ENCODE measurements around the gene TRIM15. TPM values are rescaled to one million over a fixed set of nuclear protein-coding genes. Genes with fewer than 3 reads are reported as not detected.

TRIM15 gene
- total RNA-seq, 1 experiment from 2014 or later, result 0.35 TPM

- Mint-ChIP-seq H3K9me3 (no peaks in the 10 kb centered on the region), H3K36me3 (no peaks in the 10 kb centered on the region), H3K27me3 (ENCODE audit: low read depth) (peaks cover 29% of the 10 kb centered on the region), H3K4me1 (peaks cover 2% of the 10 kb centered on the region), H3K27ac (no peak overlapping the region), H3K4me3 (no peak overlapping the region)
- DNase-seq (ENCODE audit: low spot score) (no peak), ATAC-seq (no peak)
- CTCF ChIA-PET, result interaction anchor here (0.9 kb wide), 1 partner anchor 199 kb away, joined by 3 read pairs; no protein-coding TSS in a partner anchor
- TF ChIP-seq NFE2L1 (CRISPR knock-in tag; IDR thresholded peaks at IDR 0.05), result no peak
- no peak for TF ChIP-seq MAX (CRISPR knock-in tag; IDR thresholded peaks at IDR 0.05)
- no peak for TF ChIP-seq ETV6 (CRISPR knock-in tag; IDR thresholded peaks at IDR 0.05)
- TF ChIP-seq ERG (CRISPR knock-in tag; IDR thresholded peaks at IDR 0.05), result no peak
- TF ChIP-seq CREB1 (CRISPR knock-in tag; IDR thresholded peaks at IDR 0.05), result no peak
- TF ChIP-seq FOXJ3 (CRISPR knock-in tag; IDR thresholded peaks at IDR 0.05; ENCODE audit: borderline replicate concordance), result no peak
- no peak for TF ChIP-seq FOXK1 (CRISPR knock-in tag; IDR thresholded peaks at IDR 0.05)
- no peak for TF ChIP-seq OVOL2 (CRISPR knock-in tag; IDR thresholded peaks at IDR 0.05; ENCODE audit: borderline replicate concordance)
- no peak for TF ChIP-seq NR1H2 (CRISPR knock-in tag; IDR thresholded peaks at IDR 0.05)
- TF ChIP-seq TP53 (CRISPR knock-in tag; IDR thresholded peaks at IDR 0.05), result no peak
- no peak for TF ChIP-seq ZNF396 (CRISPR knock-in tag; IDR thresholded peaks at IDR 0.05; ENCODE audit: borderline replicate concordance)
- TF ChIP-seq, protein P1, sequence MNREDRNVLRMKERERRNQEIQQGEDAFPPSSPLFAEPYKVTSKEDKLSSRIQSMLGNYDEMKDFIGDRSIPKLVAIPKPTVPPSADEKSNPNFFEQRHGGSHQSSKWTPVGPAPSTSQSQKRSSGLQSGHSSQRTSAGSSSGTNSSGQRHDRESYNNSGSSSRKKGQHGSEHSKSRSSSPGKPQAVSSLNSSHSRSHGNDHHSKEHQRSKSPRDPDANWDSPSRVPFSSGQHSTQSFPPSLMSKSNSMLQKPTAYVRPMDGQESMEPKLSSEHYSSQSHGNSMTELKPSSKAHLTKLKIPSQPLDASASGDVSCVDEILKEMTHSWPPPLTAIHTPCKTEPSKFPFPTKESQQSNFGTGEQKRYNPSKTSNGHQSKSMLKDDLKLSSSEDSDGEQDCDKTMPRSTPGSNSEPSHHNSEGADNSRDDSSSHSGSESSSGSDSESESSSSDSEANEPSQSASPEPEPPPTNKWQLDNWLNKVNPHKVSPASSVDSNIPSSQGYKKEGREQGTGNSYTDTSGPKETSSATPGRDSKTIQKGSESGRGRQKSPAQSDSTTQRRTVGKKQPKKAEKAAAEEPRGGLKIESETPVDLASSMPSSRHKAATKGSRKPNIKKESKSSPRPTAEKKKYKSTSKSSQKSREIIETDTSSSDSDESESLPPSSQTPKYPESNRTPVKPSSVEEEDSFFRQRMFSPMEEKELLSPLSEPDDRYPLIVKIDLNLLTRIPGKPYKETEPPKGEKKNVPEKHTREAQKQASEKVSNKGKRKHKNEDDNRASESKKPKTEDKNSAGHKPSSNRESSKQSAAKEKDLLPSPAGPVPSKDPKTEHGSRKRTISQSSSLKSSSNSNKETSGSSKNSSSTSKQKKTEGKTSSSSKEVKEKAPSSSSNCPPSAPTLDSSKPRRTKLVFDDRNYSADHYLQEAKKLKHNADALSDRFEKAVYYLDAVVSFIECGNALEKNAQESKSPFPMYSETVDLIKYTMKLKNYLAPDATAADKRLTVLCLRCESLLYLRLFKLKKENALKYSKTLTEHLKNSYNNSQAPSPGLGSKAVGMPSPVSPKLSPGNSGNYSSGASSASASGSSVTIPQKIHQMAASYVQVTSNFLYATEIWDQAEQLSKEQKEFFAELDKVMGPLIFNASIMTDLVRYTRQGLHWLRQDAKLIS (CRISPR knock-in tag; IDR thresholded peaks at IDR 0.05; ENCODE audit: borderline replicate concordance), result no peak
- POLR2A ChIA-PET, result no interaction called here
Measured at GRCh38 chr6:30158475-30159040, 4.8 kb upstream of the TRIM15 start.

DNA sequence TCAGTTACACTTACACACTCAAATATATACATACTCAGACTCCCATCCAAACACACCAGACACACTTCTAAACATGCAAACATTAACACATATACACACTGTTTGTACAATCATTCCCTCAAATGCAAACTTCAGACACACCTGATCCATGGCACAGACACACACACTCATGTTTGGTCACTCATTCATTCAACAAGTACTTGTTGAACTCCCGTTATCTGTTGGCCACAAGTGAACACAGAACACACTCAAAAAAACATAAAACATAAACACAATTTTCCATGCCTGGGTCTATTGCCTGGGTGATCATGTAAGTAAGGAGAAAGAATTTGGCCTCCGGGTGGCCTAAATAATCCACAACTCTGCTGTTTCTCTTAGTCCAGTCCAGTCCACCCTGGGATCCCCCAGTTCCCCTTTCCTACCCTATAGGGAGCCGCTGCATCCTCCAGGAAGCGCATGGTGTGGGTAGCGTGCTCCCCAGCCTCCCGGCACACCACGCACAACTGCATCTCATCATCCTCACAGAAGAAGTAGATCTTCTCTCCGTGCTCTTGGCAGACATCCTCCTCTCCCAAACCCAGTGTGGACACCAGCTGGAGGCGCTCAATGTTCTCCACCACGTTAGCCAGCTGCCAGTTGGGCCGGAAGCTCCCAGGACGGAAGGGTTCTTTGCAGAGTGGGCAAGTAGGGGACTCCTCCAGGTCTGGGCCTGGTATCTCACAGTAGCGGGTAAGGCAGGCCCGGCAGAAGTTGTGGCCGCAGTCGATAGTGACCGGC is 3.1 kb upstream of the TRIM15 start:
- POLR2A ChIA-PET, result no interaction called here
- Mint-ChIP-seq H3K27me3 (ENCODE audit: low read depth) (peaks cover 30% of the 10 kb centered on the region), H3K27ac (no peak overlapping the region), H3K9me3 (no peaks in the 10 kb centered on the region), H3K4me1 (peaks cover 5% of the 10 kb centered on the region), H3K4me3 (no peak overlapping the region), H3K36me3 (no peaks in the 10 kb centered on the region)
- CTCF ChIA-PET, result no interaction called here
- ATAC-seq (no peak), DNase-seq (ENCODE audit: low spot score) (no peak)
- TF ChIP-seq, protein P2, sequence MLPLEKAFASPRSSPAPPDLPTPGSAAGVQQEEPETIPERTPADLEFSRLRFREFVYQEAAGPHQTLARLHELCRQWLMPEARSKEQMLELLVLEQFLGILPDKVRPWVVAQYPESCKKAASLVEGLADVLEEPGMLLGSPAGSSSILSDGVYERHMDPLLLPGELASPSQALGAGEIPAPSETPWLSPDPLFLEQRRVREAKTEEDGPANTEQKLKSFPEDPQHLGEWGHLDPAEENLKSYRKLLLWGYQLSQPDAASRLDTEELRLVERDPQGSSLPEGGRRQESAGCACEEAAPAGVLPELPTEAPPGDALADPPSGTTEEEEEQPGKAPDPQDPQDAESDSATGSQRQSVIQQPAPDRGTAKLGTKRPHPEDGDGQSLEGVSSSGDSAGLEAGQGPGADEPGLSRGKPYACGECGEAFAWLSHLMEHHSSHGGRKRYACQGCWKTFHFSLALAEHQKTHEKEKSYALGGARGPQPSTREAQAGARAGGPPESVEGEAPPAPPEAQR (CRISPR knock-in tag; IDR thresholded peaks at IDR 0.05), result no peak
- TF ChIP-seq MAX (CRISPR knock-in tag; IDR thresholded peaks at IDR 0.05), result no peak
- TF ChIP-seq, protein P3, sequence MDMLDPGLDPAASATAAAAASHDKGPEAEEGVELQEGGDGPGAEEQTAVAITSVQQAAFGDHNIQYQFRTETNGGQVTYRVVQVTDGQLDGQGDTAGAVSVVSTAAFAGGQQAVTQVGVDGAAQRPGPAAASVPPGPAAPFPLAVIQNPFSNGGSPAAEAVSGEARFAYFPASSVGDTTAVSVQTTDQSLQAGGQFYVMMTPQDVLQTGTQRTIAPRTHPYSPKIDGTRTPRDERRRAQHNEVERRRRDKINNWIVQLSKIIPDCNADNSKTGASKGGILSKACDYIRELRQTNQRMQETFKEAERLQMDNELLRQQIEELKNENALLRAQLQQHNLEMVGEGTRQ (CRISPR knock-in tag; IDR thresholded peaks at IDR 0.05), result no peak
- TF ChIP-seq NR2C2 (CRISPR knock-in tag; IDR thresholded peaks at IDR 0.05), result no peak
- TF ChIP-seq, protein P4, sequence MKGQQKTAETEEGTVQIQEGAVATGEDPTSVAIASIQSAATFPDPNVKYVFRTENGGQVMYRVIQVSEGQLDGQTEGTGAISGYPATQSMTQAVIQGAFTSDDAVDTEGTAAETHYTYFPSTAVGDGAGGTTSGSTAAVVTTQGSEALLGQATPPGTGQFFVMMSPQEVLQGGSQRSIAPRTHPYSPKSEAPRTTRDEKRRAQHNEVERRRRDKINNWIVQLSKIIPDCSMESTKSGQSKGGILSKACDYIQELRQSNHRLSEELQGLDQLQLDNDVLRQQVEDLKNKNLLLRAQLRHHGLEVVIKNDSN (CRISPR knock-in tag; IDR thresholded peaks at IDR 0.05), result no peak
- TF ChIP-seq, protein P5, sequence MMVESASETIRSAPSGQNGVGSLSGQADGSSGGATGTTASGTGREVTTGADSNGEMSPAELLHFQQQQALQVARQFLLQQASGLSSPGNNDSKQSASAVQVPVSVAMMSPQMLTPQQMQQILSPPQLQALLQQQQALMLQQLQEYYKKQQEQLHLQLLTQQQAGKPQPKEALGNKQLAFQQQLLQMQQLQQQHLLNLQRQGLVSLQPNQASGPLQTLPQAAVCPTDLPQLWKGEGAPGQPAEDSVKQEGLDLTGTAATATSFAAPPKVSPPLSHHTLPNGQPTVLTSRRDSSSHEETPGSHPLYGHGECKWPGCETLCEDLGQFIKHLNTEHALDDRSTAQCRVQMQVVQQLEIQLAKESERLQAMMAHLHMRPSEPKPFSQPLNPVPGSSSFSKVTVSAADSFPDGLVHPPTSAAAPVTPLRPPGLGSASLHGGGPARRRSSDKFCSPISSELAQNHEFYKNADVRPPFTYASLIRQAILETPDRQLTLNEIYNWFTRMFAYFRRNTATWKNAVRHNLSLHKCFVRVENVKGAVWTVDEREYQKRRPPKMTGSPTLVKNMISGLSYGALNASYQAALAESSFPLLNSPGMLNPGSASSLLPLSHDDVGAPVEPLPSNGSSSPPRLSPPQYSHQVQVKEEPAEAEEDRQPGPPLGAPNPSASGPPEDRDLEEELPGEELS (CRISPR knock-in tag; IDR thresholded peaks at IDR 0.05), result no peak
- TF ChIP-seq E2F4 (CRISPR knock-in tag; IDR thresholded peaks at IDR 0.05; ENCODE audit: borderline replicate concordance, low read depth), result no peak
- no peak for TF ChIP-seq ZNF416 (CRISPR knock-in tag; IDR thresholded peaks at IDR 0.05)
- no peak for TF ChIP-seq ZNF423 (CRISPR knock-in tag; IDR thresholded peaks at IDR 0.05)
- no peak for TF ChIP-seq TCF7 (CRISPR knock-in tag; IDR thresholded peaks at IDR 0.05; ENCODE audit: low read depth)
- TF ChIP-seq GRHL2 (CRISPR knock-in tag; IDR thresholded peaks at IDR 0.05; ENCODE audit: insufficient replicate concordance, severe bottlenecking), result no peak
